ENCODE measurements around the gene IPO11. TPM values are rescaled to one million over a fixed set of nuclear protein-coding genes. Genes with fewer than 3 reads are reported as not detected.
"Not testable (repeated sequence)": the region's sequence is repeated elsewhere in the genome, so short reads cannot be mapped to it uniquely, and the experiment has no call there.

Gene IPO11
- total RNA-seq, 1 experiment from 2014 or later, result 26.6 TPM

DNA sequence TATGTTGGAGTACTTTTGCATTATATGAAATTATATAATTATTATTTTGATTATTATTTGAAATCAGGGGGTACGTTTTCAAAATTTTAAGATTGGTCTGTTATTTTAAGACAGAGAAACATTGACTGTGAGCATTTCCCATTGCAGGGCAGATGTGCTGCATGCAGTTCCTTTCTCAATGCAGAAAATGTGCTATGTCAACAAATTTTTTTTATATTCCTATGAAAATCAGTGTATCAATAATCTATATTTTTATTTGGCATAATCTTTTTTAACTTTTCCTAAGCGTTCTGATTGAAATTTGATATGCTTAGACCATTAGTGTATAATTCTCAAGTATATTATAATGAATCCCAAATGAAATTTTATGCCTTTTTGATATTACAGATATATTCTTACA, 124.2 kb downstream of the IPO11 start:
- no peak overlapping the region for H3K4me3 ChIP-seq
- H3K9me3 ChIP-seq, result no peaks in the 10 kb centered on the region
- no peak for DNase-seq
- no peaks in the 10 kb centered on the region for H3K27me3 ChIP-seq
- H3K36me3 ChIP-seq, result peaks cover 3% of the 10 kb centered on the region; the same call in 1 of the 2 replicates

DNA sequence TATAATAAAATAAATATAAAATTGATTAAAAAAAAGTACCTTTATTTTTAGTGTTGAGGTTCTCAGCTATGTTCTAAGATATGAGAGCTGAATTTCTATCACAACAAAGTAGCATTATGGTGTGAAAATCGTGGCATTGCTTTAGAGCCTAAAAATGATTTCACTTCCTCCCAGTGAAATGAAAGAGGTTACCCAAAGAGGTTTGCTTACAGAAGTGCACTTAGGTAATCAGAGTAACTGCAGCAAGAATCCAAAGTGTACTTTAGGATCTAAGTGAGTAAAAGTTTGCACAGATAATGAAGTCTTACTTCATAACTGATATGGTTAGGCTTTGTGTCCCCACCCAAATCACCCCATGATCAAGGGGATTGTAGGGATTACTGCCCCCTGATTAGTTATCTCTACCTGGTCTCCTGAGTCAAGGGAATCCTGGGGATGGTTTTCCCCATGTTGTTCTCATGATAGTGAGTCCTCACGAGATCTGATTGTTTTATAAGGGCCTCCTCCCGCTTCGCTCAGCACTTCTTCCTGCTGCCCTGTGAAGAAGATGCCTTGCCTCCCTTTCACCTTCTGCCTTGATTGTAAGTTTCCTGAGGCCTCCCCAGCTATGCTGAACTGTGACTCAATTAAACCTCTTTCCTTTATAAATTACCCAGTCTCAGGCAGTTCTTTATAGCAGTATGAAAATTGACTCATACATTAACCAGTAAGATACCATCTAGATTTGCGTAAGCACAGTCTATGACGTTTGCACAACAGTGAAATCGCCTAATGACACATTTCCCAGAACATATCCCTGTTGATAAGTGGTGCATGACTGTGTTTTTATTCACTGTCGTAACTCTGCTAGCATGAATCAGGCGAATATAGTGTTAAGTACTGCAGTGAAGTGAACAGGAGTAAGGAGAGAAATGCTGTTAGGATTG, 125.7 kb downstream of the IPO11 start:
- no peaks in the 10 kb centered on the region for H3K9me3 ChIP-seq
- DNase-seq, result no peak
- H3K4me3 ChIP-seq, result no peak overlapping the region

DNA sequence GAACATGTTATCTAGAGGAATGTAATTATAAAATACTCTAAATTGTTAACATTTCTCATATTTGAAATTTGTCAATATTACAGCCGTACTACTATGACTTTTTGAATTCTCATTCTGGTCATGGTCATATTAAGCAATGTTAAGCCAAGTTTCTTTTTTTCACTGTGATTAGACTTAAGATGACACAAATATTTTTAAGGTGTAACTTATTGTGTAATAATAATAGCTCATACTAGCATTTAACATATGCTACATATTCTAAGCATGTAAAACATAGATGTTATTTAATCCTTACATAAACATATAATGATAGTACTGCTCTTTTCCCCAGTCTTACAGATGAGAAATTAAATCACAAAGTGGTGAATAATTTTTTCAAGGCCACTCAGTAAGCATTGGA, 130.2 kb downstream of the IPO11 start:
- no peaks in the 10 kb centered on the region for H3K27me3 ChIP-seq
- no peak overlapping the region for H3K4me3 ChIP-seq
- peaks cover 25% of the 10 kb centered on the region for H3K36me3 ChIP-seq
- DNase-seq, result no peak
- no peaks in the 10 kb centered on the region for H3K9me3 ChIP-seq

More for the DNA sequence above, 125.7 kb downstream of the IPO11 start:
- peaks cover 8% of the 10 kb centered on the region for H3K36me3 ChIP-seq
- no peaks in the 10 kb centered on the region for H3K27me3 ChIP-seq

DNA sequence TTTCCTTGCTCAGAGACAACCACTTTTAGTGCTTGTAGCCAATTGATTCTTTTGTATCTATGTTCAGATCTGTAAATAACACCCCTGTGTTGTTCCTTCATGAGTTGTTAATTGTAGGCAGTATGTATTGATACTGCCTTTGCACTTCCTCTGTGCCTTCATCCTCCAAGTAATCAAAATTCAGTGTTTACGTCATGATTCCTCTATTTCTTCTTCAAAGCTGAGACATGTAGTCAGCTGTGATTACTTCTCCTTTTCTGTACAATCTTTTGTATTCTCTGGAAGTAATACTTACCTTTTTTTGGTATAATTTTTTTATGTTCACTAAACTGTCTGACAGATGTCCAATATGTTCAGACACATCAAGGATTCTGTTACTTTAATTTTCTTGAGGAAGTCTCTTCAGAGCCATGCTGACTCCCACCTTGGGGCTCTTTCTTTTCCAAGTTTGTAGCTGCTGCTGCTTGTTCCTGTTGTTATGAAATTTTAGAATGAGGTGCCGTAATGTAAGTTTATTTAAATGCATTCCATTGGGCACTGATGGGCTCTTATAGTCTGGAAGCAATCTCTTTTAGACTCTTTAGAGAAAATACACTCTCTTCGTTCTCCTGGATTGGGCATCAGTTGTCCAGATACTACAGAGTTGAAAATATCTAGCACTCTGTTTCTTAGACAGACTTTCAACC, 135.5 kb downstream of the IPO11 start:
- no peak for DNase-seq
- no peaks in the 10 kb centered on the region for H3K9me3 ChIP-seq
- no peaks in the 10 kb centered on the region for H3K27me3 ChIP-seq
- H3K36me3 ChIP-seq, result peaks cover 29% of the 10 kb centered on the region
- no peak overlapping the region for H3K4me3 ChIP-seq

DNA sequence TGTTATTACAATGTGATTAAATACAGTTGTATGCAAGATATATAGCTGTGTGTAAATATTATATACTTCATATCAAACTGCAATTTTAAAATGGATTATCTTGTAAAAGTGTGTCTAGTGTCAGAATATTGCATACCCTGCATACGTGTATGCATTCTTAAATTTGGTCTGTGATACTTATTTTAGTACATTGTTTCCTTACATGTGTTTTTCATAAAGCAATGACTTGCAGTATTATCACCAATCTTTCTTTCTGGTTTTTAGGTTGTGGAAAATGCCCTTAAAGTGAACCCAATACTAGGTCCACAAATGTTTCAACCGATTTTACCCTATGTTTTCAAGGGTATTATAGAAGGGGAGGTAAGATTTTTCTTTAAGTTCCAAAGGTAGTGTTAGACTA, 137.5 kb downstream of the IPO11 start:
- Histone ChIP-seq H3K36me3 (peaks cover 14% of the 10 kb centered on the region), H3K9me3 (no peaks in the 10 kb centered on the region), H3K27me3 (no peaks in the 10 kb centered on the region), H3K4me3 (no peak overlapping the region)
- no peak for DNase-seq

DNA sequence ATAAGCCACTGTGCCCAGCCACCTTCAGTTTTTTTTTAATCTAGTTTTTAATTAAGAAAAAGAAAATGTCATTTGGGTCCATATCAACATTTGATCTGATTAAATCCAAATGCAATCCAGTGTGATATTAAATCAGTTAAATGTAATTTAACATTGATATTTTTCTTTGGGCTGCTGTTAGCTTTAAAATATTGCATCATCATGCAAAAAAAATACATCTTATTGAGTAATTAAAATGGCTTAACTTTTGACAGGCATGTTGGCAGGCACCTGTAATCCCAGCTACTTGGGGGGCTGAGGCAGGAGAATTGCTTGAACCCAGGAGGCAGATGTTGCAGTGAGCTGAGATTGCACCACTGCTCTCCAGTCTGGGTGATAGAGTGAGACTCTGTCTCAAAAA, 143.4 kb downstream of the IPO11 start:
- Histone ChIP-seq H3K4me3 (no peak overlapping the region), H3K36me3 (peaks cover 7% of the 10 kb centered on the region), H3K9me3 (no peaks in the 10 kb centered on the region), H3K27me3 (no peaks in the 10 kb centered on the region)
- no peak for DNase-seq

DNA sequence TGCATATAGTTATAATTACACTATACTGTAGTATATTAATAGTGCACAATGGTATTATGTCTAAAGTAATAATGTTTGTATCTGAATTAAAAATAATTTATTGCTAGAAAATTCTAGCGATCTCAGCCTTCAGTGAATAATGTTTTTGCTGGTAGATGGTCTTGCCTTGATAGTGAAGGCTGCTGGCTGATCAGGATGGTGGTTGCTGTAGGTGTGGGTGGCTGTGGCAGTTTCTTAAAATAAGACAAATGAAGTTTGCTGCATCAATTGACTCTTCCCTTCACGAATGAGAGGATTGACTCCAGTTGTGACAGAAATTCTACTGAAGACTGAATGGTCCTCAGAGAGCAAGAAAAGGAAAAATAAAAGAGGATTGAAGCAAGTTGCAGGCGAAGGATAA, 146.4 kb downstream of the IPO11 start:
- Histone ChIP-seq H3K27me3 (no peaks in the 10 kb centered on the region), H3K9me3 (no peaks in the 10 kb centered on the region), H3K4me3 (no peak overlapping the region), H3K36me3 (peaks cover 2% of the 10 kb centered on the region; the same call in 1 of the 2 replicates)
- no peak for DNase-seq

DNA sequence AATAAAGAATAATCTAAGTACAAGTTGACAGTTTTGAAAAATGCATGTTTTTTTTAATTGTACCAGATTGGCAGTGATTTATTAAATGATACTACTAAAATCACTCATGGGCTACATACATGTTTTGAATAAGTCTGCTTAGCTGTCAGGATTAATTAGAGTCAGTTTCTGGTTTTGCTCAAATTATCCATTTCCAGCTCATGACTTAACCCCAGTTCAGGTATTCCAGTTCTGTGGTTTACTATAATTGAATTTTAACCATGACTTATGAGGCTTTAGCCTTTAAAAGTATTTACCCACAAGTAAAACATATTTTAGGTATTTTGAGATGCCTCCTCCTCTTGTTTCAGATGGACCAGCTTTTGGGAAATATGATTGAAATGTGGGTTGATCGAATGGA, 148.2 kb downstream of the IPO11 start:
- H3K4me3 ChIP-seq, result no peak overlapping the region
- no peaks in the 10 kb centered on the region for H3K27me3 ChIP-seq
- no peaks in the 10 kb centered on the region for H3K9me3 ChIP-seq
- no peak for DNase-seq
- peaks cover 2% of the 10 kb centered on the region for H3K36me3 ChIP-seq

DNA sequence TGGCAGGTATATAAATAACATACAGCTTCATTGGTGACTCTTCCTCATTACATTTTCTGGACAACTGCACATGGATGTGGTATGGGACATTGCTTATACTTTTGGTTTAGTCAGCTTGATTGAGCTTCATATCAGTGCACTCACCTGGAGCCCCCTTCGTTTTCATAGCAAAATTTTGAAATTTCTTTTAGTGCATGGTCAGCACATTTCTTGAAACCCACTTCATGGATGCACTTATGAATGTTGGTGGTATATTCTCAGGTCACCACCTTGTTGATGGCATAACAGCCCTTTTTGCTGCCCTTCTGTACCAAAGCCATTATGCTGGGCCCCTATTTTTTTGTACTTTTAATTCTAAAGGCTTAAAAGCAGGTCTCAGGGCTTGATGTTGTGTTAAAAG, 149.3 kb downstream of the IPO11 start:
- H3K27me3 ChIP-seq, result no peaks in the 10 kb centered on the region
- no peak overlapping the region for H3K4me3 ChIP-seq
- H3K9me3 ChIP-seq, result no peaks in the 10 kb centered on the region
- peaks cover 7% of the 10 kb centered on the region for H3K36me3 ChIP-seq
- no peak for DNase-seq

DNA sequence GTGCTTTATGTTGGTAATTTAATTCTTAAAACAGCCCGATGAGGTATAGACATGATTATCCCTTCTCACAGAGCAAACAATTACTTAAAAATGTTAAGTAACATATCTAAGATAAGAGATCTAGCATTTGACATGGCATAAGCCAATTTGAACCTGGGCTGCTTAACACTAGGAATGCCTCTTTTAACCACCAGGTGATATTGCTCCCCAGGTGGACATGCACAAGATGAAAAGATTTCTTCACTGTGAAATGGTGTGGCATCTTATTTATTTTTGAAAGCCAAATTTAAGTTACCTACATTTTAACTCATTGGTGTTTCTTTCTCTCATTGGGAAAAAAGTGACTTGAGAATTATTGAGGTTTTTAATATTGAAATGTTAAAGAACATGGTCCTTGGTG, 150.3 kb downstream of the IPO11 start:
- H3K4me3 ChIP-seq, result no peak overlapping the region
- H3K9me3 ChIP-seq, result no peaks in the 10 kb centered on the region
- H3K36me3 ChIP-seq, result peaks cover 10% of the 10 kb centered on the region
- H3K27me3 ChIP-seq, result no peaks in the 10 kb centered on the region
- no peak for DNase-seq

DNA sequence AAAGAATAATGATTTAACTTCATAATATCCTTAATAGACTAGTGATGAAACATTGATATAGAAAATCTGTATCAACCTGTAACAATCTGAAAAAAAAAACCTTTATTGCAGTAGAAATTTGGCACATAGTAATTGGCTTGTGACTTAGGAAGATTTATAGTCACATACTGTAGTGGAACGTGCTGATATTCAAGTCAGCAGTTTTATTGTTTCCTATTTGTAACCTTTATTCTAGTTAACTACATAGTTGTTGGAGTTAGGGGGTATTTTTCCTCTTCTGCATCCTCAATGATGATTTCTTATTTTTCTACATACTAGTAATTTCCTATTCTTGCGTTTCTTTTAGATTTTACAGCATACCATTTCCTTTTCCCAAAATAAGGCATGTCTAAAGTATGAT, 151.5 kb downstream of the IPO11 start:
- Histone ChIP-seq H3K36me3 (peaks cover 10% of the 10 kb centered on the region), H3K4me3 (no peak overlapping the region), H3K27me3 (no peaks in the 10 kb centered on the region), H3K9me3 (no peaks in the 10 kb centered on the region)
- no peak for DNase-seq

DNA sequence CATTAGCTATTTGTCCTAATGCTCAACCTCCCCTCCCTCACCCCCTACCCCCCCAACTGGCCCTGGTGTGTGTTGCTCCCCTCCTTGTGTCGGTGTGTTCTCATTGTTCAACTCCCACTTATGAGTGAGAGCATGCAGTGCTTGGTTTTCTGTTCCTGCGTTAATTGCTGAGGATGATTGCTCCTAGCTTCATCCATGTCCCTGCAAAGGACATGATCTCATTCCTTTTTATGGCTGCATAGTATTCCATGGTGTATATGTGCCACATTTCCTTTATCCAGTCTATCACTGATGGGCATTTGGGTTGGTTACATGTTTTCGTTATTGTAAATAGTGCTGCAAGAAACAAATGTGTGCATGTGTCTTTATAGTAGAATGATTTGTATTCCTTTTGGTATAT, 153.2 kb downstream of the IPO11 start:
- not testable (repeated sequence) for H3K9me3 ChIP-seq, H3K27me3 ChIP-seq, DNase-seq, H3K36me3 ChIP-seq, H3K4me3 ChIP-seq

DNA sequence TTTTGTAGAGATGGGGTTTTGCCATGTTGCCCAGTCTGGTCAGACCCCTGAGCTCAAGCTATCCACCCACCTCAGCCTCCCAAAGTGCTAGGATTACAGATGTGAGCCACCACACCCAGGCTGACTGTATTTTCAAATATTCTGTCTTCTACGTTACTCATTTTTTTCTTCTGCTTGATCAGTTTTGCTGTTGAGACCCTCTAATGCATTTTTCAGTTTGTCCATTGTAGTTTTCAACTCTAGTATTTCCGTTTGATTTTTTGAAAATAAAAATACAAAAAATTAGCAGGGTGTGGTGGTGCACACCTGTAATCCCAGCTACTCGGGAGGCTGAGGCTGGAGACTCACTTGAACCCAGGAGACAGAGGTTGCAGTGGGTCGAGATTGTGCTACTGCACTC, 155.6 kb downstream of the IPO11 start:
- H3K27me3 ChIP-seq, result no peaks in the 10 kb centered on the region
- no peak overlapping the region for H3K4me3 ChIP-seq
- peaks cover 10% of the 10 kb centered on the region for H3K36me3 ChIP-seq
- DNase-seq, result no peak
- no peaks in the 10 kb centered on the region for H3K9me3 ChIP-seq

DNA sequence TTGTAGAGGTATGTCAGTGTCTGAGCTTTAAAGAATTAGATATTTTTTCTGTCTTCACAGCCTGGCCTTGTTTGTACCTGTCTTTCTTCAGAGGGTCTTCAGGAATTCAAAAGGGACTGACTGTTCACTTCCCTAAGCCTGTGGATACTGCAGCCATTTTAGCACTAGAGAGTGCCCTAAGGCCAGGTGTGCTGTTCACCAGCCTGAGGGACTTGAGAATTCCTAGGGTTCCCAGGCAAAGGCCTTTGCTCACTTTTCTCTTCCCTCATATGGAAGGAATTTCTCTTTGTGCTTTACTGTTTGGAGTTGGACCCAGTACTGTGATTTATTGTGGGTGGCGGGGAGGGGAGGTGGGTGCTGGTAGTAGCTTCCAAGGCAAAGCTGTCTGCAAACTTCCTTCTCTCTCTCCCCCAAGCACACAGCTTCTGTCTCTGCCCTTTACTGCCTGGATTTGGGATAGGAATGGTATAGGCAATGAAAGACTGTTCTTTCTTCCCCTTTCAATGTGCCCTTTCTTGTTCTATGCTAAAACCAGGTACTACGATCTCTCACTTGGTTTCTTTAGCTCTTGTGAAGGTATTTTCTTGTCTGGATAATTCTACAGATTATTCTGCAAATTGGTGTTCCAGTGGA, 156.4 kb downstream of the IPO11 start:
- DNase-seq, result no peak
- Histone ChIP-seq H3K36me3 (peaks cover 10% of the 10 kb centered on the region), H3K27me3 (no peaks in the 10 kb centered on the region), H3K4me3 (no peak overlapping the region), H3K9me3 (no peaks in the 10 kb centered on the region)

DNA sequence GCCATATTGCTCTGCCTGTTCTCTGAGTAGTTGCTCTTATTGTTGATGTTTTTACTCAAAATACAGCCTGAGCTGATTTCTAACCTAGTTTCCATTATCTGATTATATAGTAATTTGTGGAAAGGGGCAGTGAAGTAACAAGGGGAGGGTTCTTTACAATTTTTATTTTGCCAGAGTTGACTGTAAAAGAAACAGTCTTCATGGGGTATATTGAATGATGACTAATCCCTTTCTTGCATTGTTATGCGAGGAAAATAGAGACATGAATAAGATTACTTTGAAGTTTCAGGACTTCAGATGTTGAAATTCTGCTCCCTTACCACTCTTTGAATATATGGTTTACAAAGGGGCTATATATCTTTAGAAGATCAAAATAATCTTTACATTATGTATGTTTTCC, 156.9 kb downstream of the IPO11 start:
- DNase-seq, result no peak
- Histone ChIP-seq H3K36me3 (peaks cover 10% of the 10 kb centered on the region), H3K27me3 (no peaks in the 10 kb centered on the region), H3K4me3 (no peak overlapping the region), H3K9me3 (no peaks in the 10 kb centered on the region)

DNA sequence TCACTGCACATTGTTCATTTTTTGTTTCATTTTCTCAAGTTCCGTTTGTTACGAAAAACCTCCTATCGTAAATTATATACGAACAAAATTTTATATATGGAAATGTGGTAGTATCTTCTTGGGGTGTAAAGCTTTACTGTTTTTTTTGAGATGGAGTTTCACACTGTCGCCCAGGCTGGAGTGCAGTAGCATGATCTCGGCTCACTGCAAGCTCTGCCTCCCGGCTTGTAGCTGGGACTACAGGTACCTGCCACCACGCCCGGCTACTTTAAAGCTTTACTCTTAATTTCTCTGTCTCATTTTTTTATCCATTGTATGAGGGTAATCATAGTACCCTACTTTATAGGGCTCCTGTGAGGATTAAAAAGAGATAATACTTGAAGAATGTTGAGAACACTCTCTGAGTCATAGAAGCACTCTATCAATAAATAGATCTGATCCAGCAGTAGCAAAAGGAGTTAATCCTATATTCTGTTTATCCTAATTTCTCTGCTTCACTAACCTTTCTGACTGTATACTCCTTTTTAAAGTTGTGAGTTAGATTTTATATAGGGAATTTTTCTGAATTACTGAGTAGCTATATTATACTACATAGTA, 160.5 kb downstream of the IPO11 start:
- Histone ChIP-seq H3K4me3 (no peak overlapping the region), H3K9me3 (no peaks in the 10 kb centered on the region), H3K27me3 (no peaks in the 10 kb centered on the region), H3K36me3 (no peaks in the 10 kb centered on the region; the same call in 1 of the 2 replicates)
- no peak for DNase-seq

DNA sequence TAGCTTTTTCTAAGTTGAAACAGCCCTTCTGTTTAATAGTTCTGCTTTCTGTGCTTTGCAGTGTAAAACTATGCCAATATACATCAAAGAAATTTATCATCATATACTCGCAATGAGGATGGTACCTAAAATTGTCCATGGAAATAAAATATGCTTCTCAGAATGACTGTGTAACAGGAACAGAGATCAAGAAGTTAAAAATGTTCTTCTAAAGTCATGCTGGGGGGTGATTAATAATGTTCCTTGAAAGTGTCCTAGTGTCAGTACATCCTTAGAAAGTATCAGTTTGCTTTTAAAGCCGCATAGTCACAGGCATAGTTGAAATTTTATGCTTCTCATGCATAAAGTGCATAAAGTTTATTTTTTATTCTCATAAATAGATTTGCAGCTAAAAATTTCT, 162.0 kb downstream of the IPO11 start:
- Histone ChIP-seq H3K27me3 (no peaks in the 10 kb centered on the region), H3K9me3 (no peaks in the 10 kb centered on the region), H3K4me3 (no peak overlapping the region), H3K36me3 (no peaks in the 10 kb centered on the region; the same call in 1 of the 2 replicates)
- no peak for DNase-seq

All from MG63 (cell line).